ENCODE data around the gene TMEM135.
"Not testable (repeated sequence)": the region's sequence is repeated elsewhere in the genome, so short reads cannot be mapped to it uniquely, and the experiment has no call there.

TMEM135 gene

GRCh38 chr11:87187076-87187475, 149.3 kb downstream of the TMEM135 start:
- no peaks in the 10 kb centered on the region for H3K9me3 ChIP-seq (ENCODE audit: control insufficient read depth, low read depth, low read length)
- no peak overlapping the region for H3K4me3 ChIP-seq (ENCODE audit: low read length)
- no peaks in the 10 kb centered on the region for H3K27me3 ChIP-seq (ENCODE audit: control insufficient read depth, insufficient read depth, low read length)
- no peak overlapping the region for H3K27ac ChIP-seq (ENCODE audit: low read length)
- H3K4me1 ChIP-seq (ENCODE audit: control insufficient read depth, low read depth, low read length), result no peaks in the 10 kb centered on the region
- H3K9ac ChIP-seq (ENCODE audit: low read length), result no peak overlapping the region
- no peaks in the 10 kb centered on the region for H3K36me3 ChIP-seq (ENCODE audit: control insufficient read depth, low read depth, low read length)

- no peaks in the 10 kb centered on the region for H3K27me3 ChIP-seq (ENCODE audit: control insufficient read depth, insufficient read depth, low read length)
- H3K4me3 ChIP-seq (ENCODE audit: low read length), result no peak overlapping the region
- H3K36me3 ChIP-seq (ENCODE audit: control insufficient read depth, low read depth, low read length), result no peaks in the 10 kb centered on the region
- no peak overlapping the region for H3K9ac ChIP-seq (ENCODE audit: low read length)
- H3K27ac ChIP-seq (ENCODE audit: low read length), result no peak overlapping the region
- no peaks in the 10 kb centered on the region for H3K9me3 ChIP-seq (ENCODE audit: control insufficient read depth, low read depth, low read length)
- no peaks in the 10 kb centered on the region for H3K4me1 ChIP-seq (ENCODE audit: control insufficient read depth, low read depth, low read length)
Observed at GRCh38 chr11:87187930-87188329, 150.2 kb downstream of the TMEM135 start.

- not testable (repeated sequence) for H3K4me1 ChIP-seq (ENCODE audit: control insufficient read depth, low read depth, low read length); H3K4me3 ChIP-seq (ENCODE audit: low read length); H3K27me3 ChIP-seq (ENCODE audit: control insufficient read depth, insufficient read depth, low read length); H3K9me3 ChIP-seq (ENCODE audit: control insufficient read depth, low read depth, low read length); H3K9ac ChIP-seq (ENCODE audit: low read length); H3K36me3 ChIP-seq (ENCODE audit: control insufficient read depth, low read depth, low read length); H3K27ac ChIP-seq (ENCODE audit: low read length)
Observed at GRCh38 chr11:87188396-87188795, 150.7 kb downstream of the TMEM135 start.

- H3K4me1 ChIP-seq (ENCODE audit: control insufficient read depth, low read depth, low read length); H3K36me3 ChIP-seq (ENCODE audit: control insufficient read depth, low read depth, low read length); H3K9ac ChIP-seq (ENCODE audit: low read length); H3K4me3 ChIP-seq (ENCODE audit: low read length); H3K27ac ChIP-seq (ENCODE audit: low read length); H3K27me3 ChIP-seq (ENCODE audit: control insufficient read depth, insufficient read depth, low read length); H3K9me3 ChIP-seq (ENCODE audit: control insufficient read depth, low read depth, low read length): not testable (repeated sequence)
Observed at GRCh38 chr11:87188921-87189320, 151.2 kb downstream of the TMEM135 start.

GRCh38 chr11:87190071-87190470, 152.3 kb downstream of the TMEM135 start:
- no peaks in the 10 kb centered on the region for H3K36me3 ChIP-seq (ENCODE audit: control insufficient read depth, low read depth, low read length)
- no peaks in the 10 kb centered on the region for H3K9me3 ChIP-seq (ENCODE audit: control insufficient read depth, low read depth, low read length)
- H3K4me3 ChIP-seq (ENCODE audit: low read length), result no peak overlapping the region
- H3K4me1 ChIP-seq (ENCODE audit: control insufficient read depth, low read depth, low read length), result no peaks in the 10 kb centered on the region
- H3K27ac ChIP-seq (ENCODE audit: low read length), result no peak overlapping the region
- no peaks in the 10 kb centered on the region for H3K27me3 ChIP-seq (ENCODE audit: control insufficient read depth, insufficient read depth, low read length)
- no peak overlapping the region for H3K9ac ChIP-seq (ENCODE audit: low read length)

GRCh38 chr11:87193756-87194470, 156.2 kb downstream of the TMEM135 start:
- Histone ChIP-seq H3K27ac (ENCODE audit: low read length) (no peak overlapping the region), H3K36me3 (ENCODE audit: control insufficient read depth, low read depth, low read length) (no peaks in the 10 kb centered on the region), H3K9me3 (ENCODE audit: control insufficient read depth, low read depth, low read length) (no peaks in the 10 kb centered on the region), H3K4me1 (ENCODE audit: control insufficient read depth, low read depth, low read length) (peaks cover 4% of the 10 kb centered on the region), H3K27me3 (ENCODE audit: control insufficient read depth, insufficient read depth, low read length) (no peaks in the 10 kb centered on the region), H3K9ac (ENCODE audit: low read length) (no peak overlapping the region), H3K4me3 (ENCODE audit: low read length) (no peak overlapping the region)

- Histone ChIP-seq H3K9ac (ENCODE audit: low read length) (no peak overlapping the region), H3K27me3 (ENCODE audit: control insufficient read depth, insufficient read depth, low read length) (no peaks in the 10 kb centered on the region), H3K4me1 (ENCODE audit: control insufficient read depth, low read depth, low read length) (peaks cover 4% of the 10 kb centered on the region), H3K9me3 (ENCODE audit: control insufficient read depth, low read depth, low read length) (no peaks in the 10 kb centered on the region), H3K4me3 (ENCODE audit: low read length) (no peak overlapping the region), H3K36me3 (ENCODE audit: control insufficient read depth, low read depth, low read length) (no peaks in the 10 kb centered on the region), H3K27ac (ENCODE audit: low read length) (no peak overlapping the region)
Observed at GRCh38 chr11:87194985-87195820, 157.5 kb downstream of the TMEM135 start.

GRCh38 chr11:87198266-87198881, 160.6 kb downstream of the TMEM135 start:
- Histone ChIP-seq H3K27me3 (ENCODE audit: control insufficient read depth, insufficient read depth, low read length) (no peaks in the 10 kb centered on the region), H3K27ac (ENCODE audit: low read length) (no peak overlapping the region), H3K4me1 (ENCODE audit: control insufficient read depth, low read depth, low read length) (peaks cover 4% of the 10 kb centered on the region), H3K4me3 (ENCODE audit: low read length) (no peak overlapping the region), H3K9me3 (ENCODE audit: control insufficient read depth, low read depth, low read length) (no peaks in the 10 kb centered on the region), H3K9ac (ENCODE audit: low read length) (no peak overlapping the region), H3K36me3 (ENCODE audit: control insufficient read depth, low read depth, low read length) (no peaks in the 10 kb centered on the region)

GRCh38 chr11:87201376-87201775, 163.6 kb downstream of the TMEM135 start:
- Histone ChIP-seq H3K27ac (ENCODE audit: low read length) (no peak overlapping the region), H3K27me3 (ENCODE audit: control insufficient read depth, insufficient read depth, low read length) (no peaks in the 10 kb centered on the region), H3K9ac (ENCODE audit: low read length) (no peak overlapping the region), H3K4me3 (ENCODE audit: low read length) (no peak overlapping the region), H3K4me1 (ENCODE audit: control insufficient read depth, low read depth, low read length) (peaks cover 4% of the 10 kb centered on the region), H3K36me3 (ENCODE audit: control insufficient read depth, low read depth, low read length) (no peaks in the 10 kb centered on the region), H3K9me3 (ENCODE audit: control insufficient read depth, low read depth, low read length) (no peaks in the 10 kb centered on the region)

GRCh38 chr11:87203907-87204602, 166.3 kb downstream of the TMEM135 start:
- H3K36me3 ChIP-seq (ENCODE audit: control insufficient read depth, low read depth, low read length), result no peaks in the 10 kb centered on the region
- no peak overlapping the region for H3K9ac ChIP-seq (ENCODE audit: low read length)
- H3K27ac ChIP-seq (ENCODE audit: low read length), result no peak overlapping the region
- H3K4me3 ChIP-seq (ENCODE audit: low read length), result no peak overlapping the region
- H3K4me1 ChIP-seq (ENCODE audit: control insufficient read depth, low read depth, low read length), result no peaks in the 10 kb centered on the region
- H3K27me3 ChIP-seq (ENCODE audit: control insufficient read depth, insufficient read depth, low read length), result no peaks in the 10 kb centered on the region
- H3K9me3 ChIP-seq (ENCODE audit: control insufficient read depth, low read depth, low read length), result no peaks in the 10 kb centered on the region

- Histone ChIP-seq H3K9me3 (ENCODE audit: control insufficient read depth, low read depth, low read length) (no peaks in the 10 kb centered on the region), H3K9ac (ENCODE audit: low read length) (no peak overlapping the region), H3K27me3 (ENCODE audit: control insufficient read depth, insufficient read depth, low read length) (no peaks in the 10 kb centered on the region), H3K27ac (ENCODE audit: low read length) (no peak overlapping the region), H3K4me3 (ENCODE audit: low read length) (no peak overlapping the region), H3K4me1 (ENCODE audit: control insufficient read depth, low read depth, low read length) (no peaks in the 10 kb centered on the region), H3K36me3 (ENCODE audit: control insufficient read depth, low read depth, low read length) (no peaks in the 10 kb centered on the region)
Observed at GRCh38 chr11:87212891-87213290, 175.2 kb downstream of the TMEM135 start.

Data from iPS-18a (cell line).